WI38 (cell line): ENCODE measurements around the gene DBR1.

ENCODE experiments used
- H3K4me3 ChIP-seq: 2 replicates; pipeline ENCODE4 v1.5.1; 2011; ENCODE audit warnings: low read depth, mild to moderate bottlenecking, control low read depth, low read length
- TF ChIP-seq, protein P1 (sequence below): IDR thresholded peaks from 2 replicates; pipeline ENCODE4 v1.5.1; 2012; ENCODE audit warnings: low read depth, mild to moderate bottlenecking, control low read depth, low read length

Gene DBR1, protein sequence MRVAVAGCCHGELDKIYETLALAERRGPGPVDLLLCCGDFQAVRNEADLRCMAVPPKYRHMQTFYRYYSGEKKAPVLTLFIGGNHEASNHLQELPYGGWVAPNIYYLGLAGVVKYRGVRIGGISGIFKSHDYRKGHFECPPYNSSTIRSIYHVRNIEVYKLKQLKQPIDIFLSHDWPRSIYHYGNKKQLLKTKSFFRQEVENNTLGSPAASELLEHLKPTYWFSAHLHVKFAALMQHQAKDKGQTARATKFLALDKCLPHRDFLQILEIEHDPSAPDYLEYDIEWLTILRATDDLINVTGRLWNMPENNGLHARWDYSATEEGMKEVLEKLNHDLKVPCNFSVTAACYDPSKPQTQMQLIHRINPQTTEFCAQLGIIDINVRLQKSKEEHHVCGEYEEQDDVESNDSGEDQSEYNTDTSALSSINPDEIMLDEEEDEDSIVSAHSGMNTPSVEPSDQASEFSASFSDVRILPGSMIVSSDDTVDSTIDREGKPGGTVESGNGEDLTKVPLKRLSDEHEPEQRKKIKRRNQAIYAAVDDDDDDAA

DNA sequence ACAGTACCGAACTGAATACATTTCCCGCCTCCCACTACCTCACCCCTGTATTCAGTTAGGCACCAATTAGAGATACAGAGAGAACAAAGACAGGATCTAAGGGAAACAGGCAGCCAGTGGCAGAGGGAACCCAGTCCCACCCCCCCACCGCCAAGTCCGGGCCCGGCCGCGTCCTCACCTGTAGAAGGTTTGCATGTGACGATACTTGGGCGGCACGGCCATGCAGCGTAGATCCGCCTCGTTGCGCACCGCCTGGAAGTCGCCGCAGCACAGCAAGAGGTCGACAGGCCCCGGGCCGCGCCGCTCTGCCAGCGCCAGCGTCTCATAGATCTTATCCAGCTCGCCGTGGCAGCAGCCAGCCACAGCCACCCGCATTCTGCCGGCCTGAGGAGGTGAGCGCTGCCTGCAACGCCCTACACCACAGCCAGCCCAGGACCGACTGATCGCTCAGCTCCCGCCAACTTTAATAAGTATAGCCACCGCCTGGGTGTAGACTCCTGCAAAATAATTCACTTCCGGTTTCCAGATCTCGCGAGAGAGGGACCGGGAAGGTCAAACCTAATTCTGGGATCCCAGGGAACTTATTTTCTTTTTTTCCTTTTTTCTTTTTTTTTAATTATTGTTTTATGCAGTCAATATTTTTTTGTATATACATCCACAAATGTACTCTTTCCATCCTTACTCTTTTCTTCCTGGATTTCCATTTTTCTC, at the start of gene DBR1:
Gene DBR1 (minus strand): TSS at position 501 of the 711 bp plus-strand sequence. CDS start 126 bp downstream, at position 375.
- peak within 1 kb of the TSS; percentile 77 for H3K4me3 ChIP-seq
- TF ChIP-seq, protein P1, sequence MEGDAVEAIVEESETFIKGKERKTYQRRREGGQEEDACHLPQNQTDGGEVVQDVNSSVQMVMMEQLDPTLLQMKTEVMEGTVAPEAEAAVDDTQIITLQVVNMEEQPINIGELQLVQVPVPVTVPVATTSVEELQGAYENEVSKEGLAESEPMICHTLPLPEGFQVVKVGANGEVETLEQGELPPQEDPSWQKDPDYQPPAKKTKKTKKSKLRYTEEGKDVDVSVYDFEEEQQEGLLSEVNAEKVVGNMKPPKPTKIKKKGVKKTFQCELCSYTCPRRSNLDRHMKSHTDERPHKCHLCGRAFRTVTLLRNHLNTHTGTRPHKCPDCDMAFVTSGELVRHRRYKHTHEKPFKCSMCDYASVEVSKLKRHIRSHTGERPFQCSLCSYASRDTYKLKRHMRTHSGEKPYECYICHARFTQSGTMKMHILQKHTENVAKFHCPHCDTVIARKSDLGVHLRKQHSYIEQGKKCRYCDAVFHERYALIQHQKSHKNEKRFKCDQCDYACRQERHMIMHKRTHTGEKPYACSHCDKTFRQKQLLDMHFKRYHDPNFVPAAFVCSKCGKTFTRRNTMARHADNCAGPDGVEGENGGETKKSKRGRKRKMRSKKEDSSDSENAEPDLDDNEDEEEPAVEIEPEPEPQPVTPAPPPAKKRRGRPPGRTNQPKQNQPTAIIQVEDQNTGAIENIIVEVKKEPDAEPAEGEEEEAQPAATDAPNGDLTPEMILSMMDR, result no peak

DNA sequence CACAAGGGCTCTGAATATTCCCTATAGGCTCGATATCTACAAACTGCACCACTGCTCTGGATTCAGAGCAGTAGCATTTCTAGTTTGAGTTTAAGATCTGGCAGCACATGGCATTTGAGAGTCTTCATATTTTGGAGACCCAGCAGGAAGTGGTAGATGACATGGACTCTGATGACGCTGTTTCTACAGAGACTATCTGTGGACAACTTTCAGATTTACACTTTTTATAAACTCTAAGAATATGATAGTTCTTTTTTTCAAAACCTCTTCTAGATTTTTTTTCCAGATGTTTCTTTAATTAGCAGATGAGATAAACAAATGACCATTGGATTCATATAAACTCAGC, 48.2 kb upstream of the DBR1 start:
- TF ChIP-seq, protein P1, result no peak
- no peak overlapping the region for H3K4me3 ChIP-seq

DNA sequence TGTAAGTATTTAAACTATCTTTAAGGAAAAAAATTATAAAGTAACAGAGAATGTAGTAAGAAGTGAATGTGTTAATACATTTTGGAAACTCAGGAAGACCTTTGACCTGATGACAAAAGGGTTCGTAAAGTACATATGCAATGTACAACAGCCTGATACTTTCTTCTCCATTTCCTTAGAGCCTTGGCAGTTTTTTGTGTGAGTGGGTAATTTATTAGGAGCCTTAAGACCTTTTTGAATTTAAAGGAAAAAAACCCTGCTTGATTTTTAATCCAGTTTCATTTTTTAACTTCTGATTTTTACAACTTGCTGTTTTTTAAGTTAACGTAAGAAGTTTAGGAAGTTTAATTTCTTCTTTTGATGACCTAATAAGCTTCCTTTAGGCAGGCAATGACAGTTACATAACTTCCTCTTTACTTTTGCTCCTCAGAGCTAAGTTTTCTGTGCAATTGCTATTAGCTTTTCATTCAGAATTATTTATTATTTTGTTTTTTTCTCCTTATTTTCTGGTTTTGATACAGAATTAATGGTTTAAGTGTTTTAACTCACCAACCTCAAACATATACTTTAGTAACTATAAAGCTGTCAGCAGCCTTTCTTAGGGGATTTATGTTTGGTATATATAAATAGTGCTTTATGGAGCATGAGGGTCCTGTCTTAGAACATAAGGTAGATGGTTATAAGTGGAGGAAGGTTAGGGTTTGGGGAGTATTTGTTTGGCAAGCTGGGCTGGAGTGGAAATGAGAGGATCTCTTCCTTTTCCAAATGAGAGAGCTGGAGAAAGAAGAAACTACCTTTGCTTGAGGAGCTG, 47.6 kb upstream of the DBR1 start:
- TF ChIP-seq, protein P1, result no peak
- no peak overlapping the region for H3K4me3 ChIP-seq

DNA sequence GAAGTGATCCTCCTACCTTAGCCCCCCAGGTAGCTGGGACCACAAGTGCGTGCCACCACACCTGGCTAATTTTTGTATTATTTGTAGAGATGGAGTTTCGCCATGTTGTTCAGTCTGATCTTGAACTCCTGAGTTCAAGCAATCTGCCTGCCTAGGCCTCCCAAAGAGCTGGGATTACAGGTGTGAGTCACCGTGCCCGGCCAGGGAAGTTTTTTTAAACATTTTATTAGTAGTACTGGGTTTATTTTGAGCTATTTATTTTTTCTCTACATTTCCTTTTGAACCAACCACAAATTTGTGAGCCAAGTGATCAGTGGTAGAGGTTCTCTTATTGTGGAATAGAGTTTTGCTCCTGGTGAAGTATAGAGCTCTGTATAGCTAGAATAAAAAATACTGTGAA, 46.1 kb upstream of the DBR1 start:
- TF ChIP-seq, protein P1, result no peak
- H3K4me3 ChIP-seq, result no peak overlapping the region

DNA sequence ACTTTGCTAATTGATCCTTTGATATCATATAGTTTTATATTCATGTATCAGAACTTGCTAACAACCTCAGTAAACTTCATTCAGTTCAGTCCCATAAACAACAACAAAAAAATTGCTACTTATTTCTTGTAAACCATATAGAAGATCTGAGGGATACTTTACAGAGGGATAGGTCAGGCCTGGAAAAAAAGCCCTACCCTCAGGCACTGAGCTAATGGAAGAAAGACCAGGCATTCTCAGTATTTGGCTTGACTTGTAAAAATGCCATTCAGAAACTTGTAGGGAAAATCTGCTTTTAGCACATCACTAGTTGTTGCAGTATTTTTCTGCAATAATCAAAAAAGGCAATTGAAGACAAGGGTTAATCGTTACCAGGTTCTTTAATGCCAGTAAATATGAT, 45.5 kb upstream of the DBR1 start:
- no peak overlapping the region for H3K4me3 ChIP-seq
- TF ChIP-seq, protein P1, result no peak

DNA sequence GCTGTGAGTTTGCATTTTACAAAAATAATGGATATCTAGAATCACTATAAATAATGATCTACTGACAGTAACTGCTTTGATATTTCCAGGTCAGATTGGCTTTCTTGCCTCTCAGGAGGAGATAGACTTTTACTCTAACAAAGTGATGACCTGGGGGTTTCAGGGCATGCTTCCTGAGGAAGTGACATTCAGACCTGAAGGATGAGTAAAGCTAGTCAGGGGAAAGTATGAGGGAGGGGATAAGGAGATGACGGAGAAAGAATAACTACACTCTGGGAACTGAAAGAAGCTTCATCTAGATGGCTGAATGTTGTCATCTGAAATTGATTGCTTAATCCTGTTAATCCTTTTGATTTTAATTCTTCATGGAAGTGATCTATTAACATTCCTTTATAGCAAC, 44.5 kb upstream of the DBR1 start:
- TF ChIP-seq, protein P1, result no peak
- H3K4me3 ChIP-seq, result no peak overlapping the region
